Spleen (tissue), 7 donors: ENCODE results near the gene EPHA3.

Experiments used
- POLR2A ChIP-seq, 3 donors: fragments of 450-650 bp; IDR thresholded peaks; one replicate each; pipeline ENCODE4 v1.5.1; 2017; ENCODE audit warnings: antibody characterized with exemption in 3 of 3, mild to moderate bottlenecking in 1 of 3
- POLR2AphosphoS5 ChIP-seq, 3 donors: sonication (generic); formaldehyde crosslinking; IDR thresholded peaks; one replicate each; pipeline ENCODE4 v1.5.1; 2017; ENCODE audit warnings: antibody characterized with exemption in 3 of 3
- TF ChIP-seq, protein P1 (sequence below), 11 experiments: fragments of 200-600 bp in 7 of 11; fragments of 450-650 bp in 4 of 11; sonication (generic) in 4 of 11; IDR thresholded peaks in 8 of 11; conservative IDR thresholded peaks in 3 of 11; 1 replicate in 7 of 11; 2 replicates in 4 of 11; pipeline versions ENCODE4 v1.4.0 to v1.8.0; 2016 to 2021; ENCODE audit warnings: antibody characterized with exemption in 11 of 11, inconsistent platforms in 4 of 11, mild to moderate bottlenecking in 1 of 11
- donor health status: DM: no; HTN: no; CAD: no; lungs with moderate emphysema.
- donor health status: DM: no; HTN: no; CAD: no.
- donor health status: DM: no; HTN: no; CAD: no.

DNA sequence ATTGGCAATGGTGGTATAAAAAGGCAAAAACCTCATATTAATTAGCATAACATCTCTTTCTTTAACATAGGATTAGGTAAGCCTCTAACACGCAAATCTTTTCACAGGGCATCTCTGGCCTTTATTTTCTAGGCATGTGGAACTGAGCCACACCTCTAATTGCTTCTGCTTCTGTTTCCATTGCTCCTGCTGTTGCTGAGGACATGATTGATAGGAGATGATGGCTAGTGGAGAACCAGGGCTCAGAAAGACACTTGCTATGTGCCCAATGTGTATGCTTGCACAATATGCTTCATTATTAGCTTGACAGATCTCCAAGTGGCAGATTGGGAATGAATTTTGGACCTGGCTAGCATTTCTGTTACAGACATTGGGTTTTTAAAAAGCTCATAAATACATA, 114.5 kb downstream of the EPHA3 start:
- TF ChIP-seq, protein P1, sequence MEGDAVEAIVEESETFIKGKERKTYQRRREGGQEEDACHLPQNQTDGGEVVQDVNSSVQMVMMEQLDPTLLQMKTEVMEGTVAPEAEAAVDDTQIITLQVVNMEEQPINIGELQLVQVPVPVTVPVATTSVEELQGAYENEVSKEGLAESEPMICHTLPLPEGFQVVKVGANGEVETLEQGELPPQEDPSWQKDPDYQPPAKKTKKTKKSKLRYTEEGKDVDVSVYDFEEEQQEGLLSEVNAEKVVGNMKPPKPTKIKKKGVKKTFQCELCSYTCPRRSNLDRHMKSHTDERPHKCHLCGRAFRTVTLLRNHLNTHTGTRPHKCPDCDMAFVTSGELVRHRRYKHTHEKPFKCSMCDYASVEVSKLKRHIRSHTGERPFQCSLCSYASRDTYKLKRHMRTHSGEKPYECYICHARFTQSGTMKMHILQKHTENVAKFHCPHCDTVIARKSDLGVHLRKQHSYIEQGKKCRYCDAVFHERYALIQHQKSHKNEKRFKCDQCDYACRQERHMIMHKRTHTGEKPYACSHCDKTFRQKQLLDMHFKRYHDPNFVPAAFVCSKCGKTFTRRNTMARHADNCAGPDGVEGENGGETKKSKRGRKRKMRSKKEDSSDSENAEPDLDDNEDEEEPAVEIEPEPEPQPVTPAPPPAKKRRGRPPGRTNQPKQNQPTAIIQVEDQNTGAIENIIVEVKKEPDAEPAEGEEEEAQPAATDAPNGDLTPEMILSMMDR (IDR thresholded peaks at IDR 0.05 in 8 of 11, conservative IDR thresholded peaks at IDR 0.05 in 3 of 11), result no peak
- TF ChIP-seq POLR2A (IDR thresholded peaks at IDR 0.05) (no peak), POLR2AphosphoS5 (IDR thresholded peaks at IDR 0.05) (no peak)
